Spinal cord (tissue), 10 donors: ENCODE data around the gene CDK13. TPM values are rescaled to one million over a fixed set of nuclear protein-coding genes. Genes with fewer than 3 reads are reported as not detected.
A peak's percentile ranks its signal among the peaks of the same experiment; 100 is the strongest.

ENCODE experiments used
- DNase-seq, 6 donors: peaks; one replicate each; pipeline versions ENCODE4 v3.0.0 to v3.0.0-alpha.2; 2013 to 2015; ENCODE audit warnings: low spot score in 6 of 6, low read depth in 4 of 6
- H3K27ac ChIP-seq: one replicate; pipeline ENCODE4 v1.5.1; 2013; ENCODE audit warnings: low read depth, low read length, control low read depth
- H3K27me3 ChIP-seq: one replicate; pipeline ENCODE4 v1.6.1; 2013; ENCODE audit warnings: low read length; ENCODE audit not compliant: control insufficient read depth, insufficient read depth
- H3K36me3 ChIP-seq: one replicate; pipeline ENCODE4 v1.6.1; 2013; ENCODE audit warnings: low read length; ENCODE audit not compliant: control insufficient read depth, insufficient read depth
- H3K4me1 ChIP-seq: one replicate; pipeline ENCODE4 v1.6.1; 2013; ENCODE audit warnings: low read length; ENCODE audit not compliant: control insufficient read depth, insufficient read depth
- H3K4me3 ChIP-seq: one replicate; pipeline ENCODE4 v1.5.1; 2013; ENCODE audit warnings: low read depth, low read length, control low read depth
- H3K9me3 ChIP-seq: one replicate; pipeline ENCODE4 v1.6.1; 2013; ENCODE audit warnings: low read length; ENCODE audit not compliant: control insufficient read depth, insufficient read depth
- WGBS: methylation state at CpG from one replicate; pipeline ENCODE4 v1.1.5; 2013; ENCODE audit warnings: missing lambda C conversion rate; ENCODE audit not compliant: insufficient coverage; 5-methylcytosine and 5-hydroxymethylcytosine counted together
- polyA plus RNA-seq, 2 donors: library from polyadenylated mRNA; unstranded; fragments of 120-200 nt; gene quantifications; one replicate each; pipeline ENCODE4 v1.2.1, GENCODE V29; 2013; ENCODE audit not compliant: insufficient read length in 2 of 2
- total RNA-seq, 2 donors: library from RNA; depleted of rRNA in 1 of 2; stranded (reverse); fragments of 120-200 nt in 1 of 2; fragments of >200 nt in 1 of 2; gene quantifications; one replicate each; pipeline versions ENCODE4 v1.2.3 to v1.2.4, GENCODE V29; 2013 to 2014
- donor health status: healthy.

CDK13 gene
- total and polyA plus RNA-seq, 4 donors, result 43.9 to 94.7 (median 58.1) TPM

GRCh38 chr7:40000734-40001315, 50.8 kb downstream of the CDK13 start:
- Histone ChIP-seq H3K36me3 (peaks cover 10% of the 10 kb centered on the region), H3K9me3 (no peaks in the 10 kb centered on the region), H3K27me3 (no peaks in the 10 kb centered on the region), H3K27ac (no peak overlapping the region), H3K4me1 (no peaks in the 10 kb centered on the region), H3K4me3 (no peak overlapping the region)
- no peak for DNase-seq
- no CpG with 5 or more reads among the region's 6 CpGs for WGBS

GRCh38 chr7:40001649-40002048, 51.6 kb downstream of the CDK13 start:
- Histone ChIP-seq H3K27me3 (no peaks in the 10 kb centered on the region), H3K27ac (no peak overlapping the region), H3K9me3 (no peaks in the 10 kb centered on the region), H3K36me3 (peaks cover 10% of the 10 kb centered on the region), H3K4me3 (no peak overlapping the region), H3K4me1 (no peaks in the 10 kb centered on the region)
- no CpG with 5 or more reads among the region's 3 CpGs for WGBS
- DNase-seq, result no peak

GRCh38 chr7:40003597-40003996, 53.5 kb downstream of the CDK13 start:
- H3K4me1 ChIP-seq, result no peaks in the 10 kb centered on the region
- H3K4me3 ChIP-seq, result no peak overlapping the region
- H3K27me3 ChIP-seq, result no peaks in the 10 kb centered on the region
- H3K27ac ChIP-seq, result no peak overlapping the region
- peaks cover 10% of the 10 kb centered on the region for H3K36me3 ChIP-seq
- DNase-seq, result peak in 1 of 6 donors; percentile 21
- WGBS, result 55% methylated on average over 2 of the region's 4 CpGs
- H3K9me3 ChIP-seq, result no peaks in the 10 kb centered on the region

GRCh38 chr7:40008223-40008815, 58.3 kb downstream of the CDK13 start:
- Histone ChIP-seq H3K36me3 (peaks cover 2% of the 10 kb centered on the region), H3K27ac (no peak overlapping the region), H3K27me3 (no peaks in the 10 kb centered on the region), H3K4me3 (no peak overlapping the region), H3K4me1 (no peaks in the 10 kb centered on the region), H3K9me3 (no peaks in the 10 kb centered on the region)
- WGBS, result no CpG with 5 or more reads among the region's 2 CpGs
- no peak for DNase-seq

GRCh38 chr7:40009301-40009700, 59.2 kb downstream of the CDK13 start:
- Histone ChIP-seq H3K4me1 (no peaks in the 10 kb centered on the region), H3K4me3 (no peak overlapping the region), H3K36me3 (no peaks in the 10 kb centered on the region), H3K9me3 (no peaks in the 10 kb centered on the region), H3K27me3 (no peaks in the 10 kb centered on the region), H3K27ac (no peak overlapping the region)
- WGBS, result no CpG with 5 or more reads among the region's 1 CpG
- no peak for DNase-seq

- no peak overlapping the region for H3K27ac ChIP-seq
- H3K4me3 ChIP-seq, result no peak overlapping the region
- WGBS, result 90% methylated on average over 2 of the region's 4 CpGs
- no peaks in the 10 kb centered on the region for H3K36me3 ChIP-seq
- no peak for DNase-seq
- H3K9me3 ChIP-seq, result no peaks in the 10 kb centered on the region
- no peaks in the 10 kb centered on the region for H3K4me1 ChIP-seq
- H3K27me3 ChIP-seq, result no peaks in the 10 kb centered on the region
Observed at GRCh38 chr7:40014376-40014775, 64.3 kb downstream of the CDK13 start.

GRCh38 chr7:40015790-40016296, 65.8 kb downstream of the CDK13 start:
- Histone ChIP-seq H3K4me3 (no peak overlapping the region), H3K27me3 (no peaks in the 10 kb centered on the region), H3K36me3 (no peaks in the 10 kb centered on the region), H3K4me1 (no peaks in the 10 kb centered on the region), H3K27ac (no peak overlapping the region), H3K9me3 (no peaks in the 10 kb centered on the region)
- 16% methylated on average over 3 of the region's 4 CpGs for WGBS
- DNase-seq, result peak; percentile 9 to 82 (median 36)

GRCh38 chr7:40019558-40019957, 69.5 kb downstream of the CDK13 start:
- 76% methylated on average over 3 of the region's 4 CpGs for WGBS
- Histone ChIP-seq H3K36me3 (peaks cover under 1% of the 10 kb centered on the region), H3K4me1 (no peaks in the 10 kb centered on the region), H3K27ac (no peak overlapping the region), H3K4me3 (no peak overlapping the region), H3K9me3 (no peaks in the 10 kb centered on the region), H3K27me3 (no peaks in the 10 kb centered on the region)
- no peak for DNase-seq

GRCh38 chr7:40024048-40024447, 74.0 kb downstream of the CDK13 start:
- WGBS, result 100% methylated on average over 1 of the region's 5 CpGs
- no peak overlapping the region for H3K4me3 ChIP-seq
- H3K27me3 ChIP-seq, result no peaks in the 10 kb centered on the region
- DNase-seq, result no peak
- peaks cover 8% of the 10 kb centered on the region for H3K36me3 ChIP-seq
- H3K9me3 ChIP-seq, result no peaks in the 10 kb centered on the region
- H3K4me1 ChIP-seq, result no peaks in the 10 kb centered on the region
- H3K27ac ChIP-seq, result no peak overlapping the region

- WGBS, result 90% methylated on average over 3 of the region's 3 CpGs
- Histone ChIP-seq H3K4me3 (no peak overlapping the region), H3K27me3 (no peaks in the 10 kb centered on the region), H3K9me3 (no peaks in the 10 kb centered on the region), H3K27ac (no peak overlapping the region), H3K36me3 (peaks cover 8% of the 10 kb centered on the region), H3K4me1 (no peaks in the 10 kb centered on the region)
- no peak for DNase-seq
Observed at GRCh38 chr7:40024841-40025240, 74.8 kb downstream of the CDK13 start.
